Breast epithelium (tissue), 4 donors: ENCODE data around the gene IGSF3. TPM values are rescaled to one million over a fixed set of nuclear protein-coding genes. Genes with fewer than 3 reads are reported as not detected.

ENCODE experiments used
- DNase-seq, 2 donors: peaks; one replicate each; pipeline ENCODE4 v3.0.0-alpha.2; 2019; ENCODE audit warnings: low spot score in 2 of 2
- H3K27ac ChIP-seq, 2 donors: fragments of 200-600 bp; sonication (generic) in 1 of 2; one replicate each; pipeline ENCODE4 v1.5.1; 2016 to 2019; ENCODE audit warnings: mild to moderate bottlenecking in 1 of 2
- H3K27me3 ChIP-seq, 2 donors: fragments of 200-600 bp; sonication (generic) in 1 of 2; one replicate each; pipeline versions ENCODE4 v1.5.1 to v1.6.0; 2017 to 2019; ENCODE audit warnings: control low read depth in 1 of 2, mild to moderate bottlenecking in 1 of 2
- H3K36me3 ChIP-seq: fragments of 200-600 bp; one replicate; pipeline ENCODE4 v1.5.1; 2019
- H3K4me1 ChIP-seq, 2 donors: fragments of 200-600 bp; sonication (generic); one replicate each; pipeline ENCODE4 v1.5.1; 2016 to 2019; ENCODE audit warnings: control low read depth in 1 of 2
- H3K4me3 ChIP-seq, 3 donors: fragments of 200-600 bp; sonication (generic); 1 replicate in 2 of 3; 2 replicates in 1 of 3; pipeline ENCODE4 v1.5.1; 2016 to 2019; ENCODE audit warnings: mild to moderate bottlenecking in 3 of 3, moderate library complexity in 2 of 3
- H3K9me3 ChIP-seq, 2 donors: fragments of 200-600 bp; sonication (generic) in 1 of 2; one replicate each; pipeline ENCODE4 v1.5.1; 2016 to 2019; ENCODE audit warnings: control low read depth in 1 of 2
- CTCF ChIP-seq, 3 donors: fragments of 450-650 bp; IDR thresholded peaks; one replicate each; pipeline ENCODE4 v1.5.1; 2016 to 2017; ENCODE audit warnings: antibody characterized with exemption in 3 of 3, mild to moderate bottlenecking in 3 of 3, moderate library complexity in 3 of 3
- POLR2A ChIP-seq: fragments of 450-650 bp; IDR thresholded peaks from one replicate; pipeline ENCODE4 v1.6.1; 2016; ENCODE audit warnings: antibody characterized with exemption, mild to moderate bottlenecking, moderate library complexity
- POLR2AphosphoS5 ChIP-seq, 3 donors: sonication (generic); formaldehyde crosslinking; IDR thresholded peaks; one replicate each; pipeline ENCODE4 v1.6.1; 2017; ENCODE audit warnings: antibody characterized with exemption in 3 of 3
- intact Hi-C: fragments of 100-400 bp; cut with DNase I; formaldehyde crosslinking; loops from one replicate; pipeline ENCODE4 v1.15.1; 2023; ENCODE audit warnings: low total_unique reads
- total RNA-seq, 3 donors: library from RNA; depleted of rRNA; stranded (reverse); fragments of >200 nt; gene quantifications; one replicate each; pipeline ENCODE4 v1.1.0, GENCODE V29; 2016

Gene IGSF3
- total RNA-seq, 3 donors from 2014 or later, result 1.1 to 21.6 (median 19.6) TPM

GRCh38 chr1:116711263-116711840 lies 43.8 kb upstream of the IGSF3 start:
- TF ChIP-seq POLR2AphosphoS5 (IDR thresholded peaks at IDR 0.05) (no peak), CTCF (IDR thresholded peaks at IDR 0.05) (no peak), POLR2A (no peak)
- H3K9me3 ChIP-seq, result no peaks in the 10 kb centered on the region
- no peak overlapping the region for H3K27ac ChIP-seq
- intact Hi-C loops, result no loop called here
- no peaks in the 10 kb centered on the region for H3K4me1 ChIP-seq
- no peak for DNase-seq
- H3K27me3 ChIP-seq, result no peaks in the 10 kb centered on the region
- H3K4me3 ChIP-seq, result no peak overlapping the region
- H3K36me3 ChIP-seq, result no peaks in the 10 kb centered on the region

GRCh38 chr1:116710420-116711262 lies 43.1 kb upstream of the IGSF3 start:
- no peaks in the 10 kb centered on the region for H3K4me1 ChIP-seq
- no peak for TF ChIP-seq POLR2A
- TF ChIP-seq CTCF (IDR thresholded peaks at IDR 0.05), result no peak
- no peak for TF ChIP-seq POLR2AphosphoS5 (IDR thresholded peaks at IDR 0.05)
- DNase-seq, result no peak
- intact Hi-C loops, result no loop called here
- no peaks in the 10 kb centered on the region for H3K36me3 ChIP-seq
- H3K4me3 ChIP-seq, result no peak overlapping the region
- H3K9me3 ChIP-seq, result no peaks in the 10 kb centered on the region
- H3K27me3 ChIP-seq, result no peaks in the 10 kb centered on the region
- H3K27ac ChIP-seq, result no peak overlapping the region

GRCh38 chr1:116709666-116710167 lies 42.2 kb upstream of the IGSF3 start:
- no peak for TF ChIP-seq POLR2A
- no peak for TF ChIP-seq CTCF (IDR thresholded peaks at IDR 0.05)
- no peak for TF ChIP-seq POLR2AphosphoS5 (IDR thresholded peaks at IDR 0.05)
- DNase-seq, result no peak
- H3K27ac ChIP-seq, result no peak overlapping the region

GRCh38 chr1:116708255-116708900 lies 40.8 kb upstream of the IGSF3 start:
- no peaks in the 10 kb centered on the region for H3K4me1 ChIP-seq
- no peaks in the 10 kb centered on the region for H3K27me3 ChIP-seq
- H3K4me3 ChIP-seq, result no peak overlapping the region
- no peak overlapping the region for H3K27ac ChIP-seq
- H3K36me3 ChIP-seq, result no peaks in the 10 kb centered on the region
- DNase-seq, result peak; percentile 62 to 89
- TF ChIP-seq POLR2AphosphoS5 (IDR thresholded peaks at IDR 0.05), result no peak
- TF ChIP-seq POLR2A, result no peak
- no peak for TF ChIP-seq CTCF (IDR thresholded peaks at IDR 0.05)
- H3K9me3 ChIP-seq, result no peaks in the 10 kb centered on the region
- intact Hi-C loops, result no loop called here

More at GRCh38 chr1:116709666-116710167, 42.2 kb upstream of the IGSF3 start:
- intact Hi-C loops, result no loop called here
- Histone ChIP-seq H3K27me3 (no peaks in the 10 kb centered on the region), H3K4me1 (no peaks in the 10 kb centered on the region), H3K4me3 (no peak overlapping the region), H3K36me3 (no peaks in the 10 kb centered on the region), H3K9me3 (no peaks in the 10 kb centered on the region)

- Histone ChIP-seq H3K36me3 (no peaks in the 10 kb centered on the region), H3K4me1 (no peaks in the 10 kb centered on the region), H3K9me3 (no peaks in the 10 kb centered on the region), H3K27ac (no peak overlapping the region), H3K4me3 (no peak overlapping the region), H3K27me3 (no peaks in the 10 kb centered on the region)
- DNase-seq, result no peak
- intact Hi-C loops, result no loop called here
- no peak for TF ChIP-seq POLR2A
These were observed 39.3 kb upstream of the IGSF3 start for GRCh38 chr1:116706841-116707240.
